Sigmoid colon (tissue), 4 donors: ENCODE measurements around the gene EBF4.

Experiments
- EP300 ChIP-seq, 4 donors: sonication (generic); formaldehyde crosslinking; IDR thresholded peaks; one replicate each; pipeline ENCODE4 v1.6.1; 2017; ENCODE audit warnings: antibody characterized with exemption in 4 of 4
- POLR2A ChIP-seq, 2 donors: fragments of 450-650 bp; IDR thresholded peaks; one replicate each; pipeline ENCODE4 v1.6.1; 2016; ENCODE audit warnings: antibody characterized with exemption in 2 of 2, mild to moderate bottlenecking in 2 of 2, moderate library complexity in 2 of 2
- POLR2AphosphoS5 ChIP-seq, 4 donors: sonication (generic); formaldehyde crosslinking; IDR thresholded peaks; one replicate each; pipeline ENCODE4 v1.6.1; 2017; ENCODE audit warnings: antibody characterized with exemption in 4 of 4
- TF ChIP-seq, protein P1 (sequence below), 4 experiments: fragments of 450-650 bp in 3 of 4; fragments of 200-600 bp in 1 of 4; IDR thresholded peaks; one replicate each; pipeline ENCODE4 v1.5.1; 2016 to 2019; ENCODE audit warnings: antibody characterized with exemption in 4 of 4, mild to moderate bottlenecking in 3 of 4, moderate library complexity in 2 of 4

DNA sequence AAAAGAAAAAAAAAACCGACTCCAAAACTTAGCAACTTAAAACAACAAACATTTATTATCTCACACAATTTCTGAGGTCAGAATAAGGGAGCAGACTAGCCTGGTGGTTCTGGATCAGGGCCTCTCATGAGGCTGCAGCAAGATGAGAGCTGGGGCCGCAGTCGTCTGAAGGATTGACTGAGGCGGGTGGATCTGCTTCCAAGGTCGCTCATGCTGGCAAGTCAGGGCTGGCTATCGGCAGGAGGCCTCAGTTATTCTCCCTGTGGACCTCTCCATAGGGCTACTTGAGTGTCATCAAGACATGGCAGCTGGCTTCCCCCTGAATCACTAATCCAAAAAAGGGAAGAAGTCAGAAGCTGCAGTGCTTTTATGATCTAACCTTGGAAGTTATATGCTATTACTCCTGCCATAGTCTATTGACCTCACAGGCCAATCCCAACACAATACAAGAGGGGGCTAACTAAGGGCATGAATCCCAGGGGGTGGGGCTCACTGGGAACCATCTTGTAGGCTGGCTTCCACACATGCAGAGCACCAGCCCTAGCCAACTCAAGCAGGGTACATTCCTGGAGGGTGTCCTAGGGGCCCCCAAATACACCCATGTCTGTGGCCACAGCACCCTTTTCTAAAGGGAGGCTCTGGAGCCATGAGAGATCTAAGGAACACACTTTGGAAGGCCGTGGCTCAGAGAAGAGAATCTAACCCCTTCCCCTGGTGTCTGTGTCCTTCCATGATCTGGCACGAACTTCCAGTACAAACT is 11.3 kb downstream of the EBF4 start:
- TF ChIP-seq, protein P1, sequence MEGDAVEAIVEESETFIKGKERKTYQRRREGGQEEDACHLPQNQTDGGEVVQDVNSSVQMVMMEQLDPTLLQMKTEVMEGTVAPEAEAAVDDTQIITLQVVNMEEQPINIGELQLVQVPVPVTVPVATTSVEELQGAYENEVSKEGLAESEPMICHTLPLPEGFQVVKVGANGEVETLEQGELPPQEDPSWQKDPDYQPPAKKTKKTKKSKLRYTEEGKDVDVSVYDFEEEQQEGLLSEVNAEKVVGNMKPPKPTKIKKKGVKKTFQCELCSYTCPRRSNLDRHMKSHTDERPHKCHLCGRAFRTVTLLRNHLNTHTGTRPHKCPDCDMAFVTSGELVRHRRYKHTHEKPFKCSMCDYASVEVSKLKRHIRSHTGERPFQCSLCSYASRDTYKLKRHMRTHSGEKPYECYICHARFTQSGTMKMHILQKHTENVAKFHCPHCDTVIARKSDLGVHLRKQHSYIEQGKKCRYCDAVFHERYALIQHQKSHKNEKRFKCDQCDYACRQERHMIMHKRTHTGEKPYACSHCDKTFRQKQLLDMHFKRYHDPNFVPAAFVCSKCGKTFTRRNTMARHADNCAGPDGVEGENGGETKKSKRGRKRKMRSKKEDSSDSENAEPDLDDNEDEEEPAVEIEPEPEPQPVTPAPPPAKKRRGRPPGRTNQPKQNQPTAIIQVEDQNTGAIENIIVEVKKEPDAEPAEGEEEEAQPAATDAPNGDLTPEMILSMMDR (IDR thresholded peaks at IDR 0.05) = no peak
- TF ChIP-seq EP300 (IDR thresholded peaks at IDR 0.05) (no peak), POLR2AphosphoS5 (IDR thresholded peaks at IDR 0.05) (no peak), POLR2A (IDR thresholded peaks at IDR 0.05) (no peak)
